GM06990 (cell line): ENCODE data around the gene FAXDC2.

ENCODE experiments used
- DNase-seq: peaks from one replicate; pipeline ENCODE4 v3.0.0-alpha.2; 2011; ENCODE audit not compliant: insufficient read length; ENCODE audit errors: extremely low read depth
- H3K27me3 ChIP-seq: replicated peaks from 2 replicates; pipeline ENCODE4 v1.6.0; 2011; ENCODE audit warnings: low read length; ENCODE audit not compliant: control insufficient read depth, insufficient read depth
- H3K36me3 ChIP-seq: 2 replicates; pipeline ENCODE4 v1.5.1; 2011; ENCODE audit warnings: low read length; ENCODE audit not compliant: control insufficient read depth, insufficient read depth
- H3K4me3 ChIP-seq: replicated peaks from 2 replicates; pipeline ENCODE4 v1.5.1; 2011; ENCODE audit warnings: low read depth, mild to moderate bottlenecking, control low read depth, low read length
- TF ChIP-seq, protein P1 (sequence below): IDR thresholded peaks from 2 replicates; pipeline ENCODE4 v1.5.1; 2011; ENCODE audit warnings: low read length, control low read depth, mild to moderate bottlenecking, inconsistent platforms; ENCODE audit not compliant: insufficient read depth, poor library complexity, severe bottlenecking

The FAXDC2 gene

DNA sequence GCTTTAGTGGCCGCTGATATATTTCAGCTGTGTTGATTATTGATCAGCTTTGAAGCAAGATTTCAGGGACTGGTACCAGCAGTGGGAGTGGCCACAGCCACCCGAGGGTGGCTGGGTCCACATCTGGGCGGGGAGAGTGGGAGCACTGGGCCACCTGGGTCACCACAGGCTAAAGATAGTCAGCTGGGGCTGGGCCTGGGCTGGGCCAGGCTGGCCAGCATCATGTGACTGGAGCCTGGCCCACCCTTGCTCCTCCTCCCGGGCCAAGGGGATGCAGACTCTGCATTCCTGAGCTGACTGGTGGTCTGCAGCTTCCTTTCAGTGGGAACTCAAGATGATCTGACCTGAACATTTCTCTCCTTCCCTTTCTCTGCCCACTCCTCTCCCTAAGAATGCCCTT, 68.1 kb downstream of the FAXDC2 start:
- Histone ChIP-seq H3K36me3 (no peaks in the 10 kb centered on the region; the same call in 1 of the 2 replicates), H3K27me3 (no peaks in the 10 kb centered on the region), H3K4me3 (no peak overlapping the region)
- TF ChIP-seq, protein P1, sequence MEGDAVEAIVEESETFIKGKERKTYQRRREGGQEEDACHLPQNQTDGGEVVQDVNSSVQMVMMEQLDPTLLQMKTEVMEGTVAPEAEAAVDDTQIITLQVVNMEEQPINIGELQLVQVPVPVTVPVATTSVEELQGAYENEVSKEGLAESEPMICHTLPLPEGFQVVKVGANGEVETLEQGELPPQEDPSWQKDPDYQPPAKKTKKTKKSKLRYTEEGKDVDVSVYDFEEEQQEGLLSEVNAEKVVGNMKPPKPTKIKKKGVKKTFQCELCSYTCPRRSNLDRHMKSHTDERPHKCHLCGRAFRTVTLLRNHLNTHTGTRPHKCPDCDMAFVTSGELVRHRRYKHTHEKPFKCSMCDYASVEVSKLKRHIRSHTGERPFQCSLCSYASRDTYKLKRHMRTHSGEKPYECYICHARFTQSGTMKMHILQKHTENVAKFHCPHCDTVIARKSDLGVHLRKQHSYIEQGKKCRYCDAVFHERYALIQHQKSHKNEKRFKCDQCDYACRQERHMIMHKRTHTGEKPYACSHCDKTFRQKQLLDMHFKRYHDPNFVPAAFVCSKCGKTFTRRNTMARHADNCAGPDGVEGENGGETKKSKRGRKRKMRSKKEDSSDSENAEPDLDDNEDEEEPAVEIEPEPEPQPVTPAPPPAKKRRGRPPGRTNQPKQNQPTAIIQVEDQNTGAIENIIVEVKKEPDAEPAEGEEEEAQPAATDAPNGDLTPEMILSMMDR, result no peak
- no peak for DNase-seq

DNA sequence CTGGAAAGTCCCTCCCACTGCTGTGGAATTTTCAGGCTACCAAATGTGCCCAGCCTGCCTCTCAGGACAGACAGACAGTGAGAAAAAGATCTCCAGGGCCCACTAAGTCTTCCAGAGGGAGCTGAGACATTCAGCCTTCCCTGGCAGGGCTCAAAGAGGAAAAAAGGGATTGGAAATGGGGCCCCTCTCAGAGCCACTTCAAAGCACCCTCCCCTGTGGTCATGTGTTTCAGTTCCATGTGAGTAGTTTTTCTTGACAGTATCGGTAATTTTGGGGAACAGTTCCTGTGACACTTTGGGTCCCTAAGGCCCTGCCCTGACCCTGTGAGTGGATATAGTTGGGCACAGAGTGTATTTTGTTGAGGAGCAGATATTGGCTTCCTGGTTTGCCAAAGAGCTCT, 70.3 kb downstream of the FAXDC2 start:
- TF ChIP-seq, protein P1, result no peak
- no peaks in the 10 kb centered on the region; the same call in 1 of the 2 replicates for H3K36me3 ChIP-seq

DNA sequence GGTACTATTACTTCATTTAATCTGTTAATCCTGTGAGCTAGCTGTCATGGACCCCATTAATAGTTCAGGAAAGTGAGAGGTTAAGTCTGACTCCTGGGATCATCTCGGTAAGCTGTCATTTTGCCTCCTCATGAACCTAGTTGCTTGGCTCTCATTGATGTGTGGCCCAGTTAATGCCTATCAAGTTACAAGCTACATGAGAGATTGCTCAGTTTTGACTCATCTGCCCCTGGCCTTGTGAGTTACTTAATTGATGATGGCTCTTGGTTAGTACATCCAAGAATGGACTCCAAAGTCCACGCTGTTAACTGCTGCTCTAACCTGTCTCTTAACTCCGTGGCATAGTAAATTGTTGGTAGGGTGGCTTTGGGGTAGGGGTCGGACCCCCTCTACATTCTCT, 71.3 kb downstream of the FAXDC2 start:
- no peak for DNase-seq
- TF ChIP-seq, protein P1, result no peak
- Histone ChIP-seq H3K36me3 (no peaks in the 10 kb centered on the region; the same call in 1 of the 2 replicates), H3K4me3 (no peak overlapping the region), H3K27me3 (no peaks in the 10 kb centered on the region)

More for the DNA sequence above, 70.3 kb downstream of the FAXDC2 start:
- Histone ChIP-seq H3K27me3 (no peaks in the 10 kb centered on the region), H3K4me3 (no peak overlapping the region)
- DNase-seq, result no peak

- Histone ChIP-seq H3K4me3 (no peak overlapping the region), H3K36me3 (no peaks in the 10 kb centered on the region; the same call in 1 of the 2 replicates), H3K27me3 (no peaks in the 10 kb centered on the region)
- TF ChIP-seq, protein P1, result no peak
- DNase-seq, result no peak
These were observed 71.9 kb downstream of the FAXDC2 start for GRCh38 chr5:154778534-154778933.

- TF ChIP-seq, protein P1, result no peak
- no peak for DNase-seq
- no peaks in the 10 kb centered on the region for H3K27me3 ChIP-seq
- H3K36me3 ChIP-seq, result no peaks in the 10 kb centered on the region; the same call in 1 of the 2 replicates
- H3K4me3 ChIP-seq, result no peak overlapping the region
These were observed 74.2 kb downstream of the FAXDC2 start for GRCh38 chr5:154776167-154776566.

DNA sequence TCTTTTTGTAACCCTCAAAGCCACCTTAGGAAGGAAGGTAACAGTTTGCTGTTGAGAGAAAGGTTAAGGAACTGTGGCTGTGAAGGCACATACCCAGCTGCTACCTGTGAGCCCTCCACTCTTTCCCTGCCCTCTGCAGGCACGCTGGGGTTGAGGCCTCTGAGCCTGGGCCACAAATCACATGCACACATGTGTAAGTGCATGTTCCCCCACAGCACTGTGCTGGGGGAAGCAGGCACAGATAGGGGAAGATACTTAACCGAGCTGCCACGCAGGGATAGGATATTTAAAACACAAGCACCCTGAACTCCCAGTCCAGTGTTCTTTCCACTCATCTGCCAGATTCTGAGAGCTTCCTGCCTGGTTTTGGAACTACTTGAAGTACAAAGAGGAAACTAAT, 77.1 kb downstream of the FAXDC2 start:
- H3K4me3 ChIP-seq, result no peak overlapping the region
- H3K27me3 ChIP-seq, result no peaks in the 10 kb centered on the region
- TF ChIP-seq, protein P1, result no peak
- DNase-seq, result no peak
- no peaks in the 10 kb centered on the region; the same call in 1 of the 2 replicates for H3K36me3 ChIP-seq
